Measurements from ENCODE around the gene MME.

The MME gene

GRCh38 chr3:155230382-155230781 lies 150.3 kb downstream of the MME start:
- Histone ChIP-seq H3K9me3 (replicated peaks in 1 of 2; ENCODE audit: control insufficient read depth in 2 of 2, insufficient read depth in 1 of 2, low read depth in 1 of 2, low read length in 2 of 2) (no peaks in the 10 kb centered on the region), H3K4me3 (ENCODE audit: low read length in 2 of 2) (no peak overlapping the region)

GRCh38 chr3:155231792-155232191 lies 151.7 kb downstream of the MME start:
- no peak overlapping the region for H3K23ac ChIP-seq (ENCODE audit: low read depth, low read length, poor library complexity)
- H3K4me3 ChIP-seq (ENCODE audit: low read length in 2 of 2): peak overlapping the region in 1 of 2 donors; percentile 66
- H3K27ac ChIP-seq (replicated peaks; ENCODE audit: low read length): no peak overlapping the region
- no CpG with 5 or more reads among the region's 2 CpGs for WGBS, 2 donors (ENCODE audit: extremely low coverage in 2 of 2, insufficient read length in 2 of 2, insufficient replicate concordance in 1 of 2)
- no peaks in the 10 kb centered on the region for H3K9me3 ChIP-seq (replicated peaks in 1 of 2; ENCODE audit: control insufficient read depth in 2 of 2, insufficient read depth in 1 of 2, low read depth in 1 of 2, low read length in 2 of 2)
- no peak overlapping the region for H4K8ac ChIP-seq (ENCODE audit: low read depth, low read length)
- H2BK120ac ChIP-seq (ENCODE audit: low read depth, low read length): no peak overlapping the region
- no peak overlapping the region for H2BK5ac ChIP-seq (ENCODE audit: low read length)
- no peaks in the 10 kb centered on the region for H3K27me3 ChIP-seq (ENCODE audit: control insufficient read depth in 3 of 3, insufficient read depth in 3 of 3, low read depth in 1 of 3, low read length in 3 of 3)
- H2BK12ac ChIP-seq (ENCODE audit: low read length): no peak overlapping the region
- H3K79me1 ChIP-seq (ENCODE audit: low read depth, low read length): no peaks in the 10 kb centered on the region
- no peaks in the 10 kb centered on the region for H3K36me3 ChIP-seq (replicated peaks in 1 of 2; ENCODE audit: control insufficient read depth in 2 of 2, insufficient read depth in 2 of 2, low read length in 2 of 2)
- no peak overlapping the region for H2AFZ ChIP-seq (ENCODE audit: low read length)
- no peak overlapping the region for H3K18ac ChIP-seq (ENCODE audit: low read length)
- no peak overlapping the region for H3K14ac ChIP-seq (ENCODE audit: low read length)
- no peaks in the 10 kb centered on the region for H3K4me1 ChIP-seq (ENCODE audit: control insufficient read depth in 2 of 2, insufficient read depth in 1 of 2, low read depth in 1 of 2, low read length in 2 of 2)
- H3K4me2 ChIP-seq (ENCODE audit: insufficient read depth, low read length, poor library complexity, severe bottlenecking): no peak overlapping the region
- H2AK5ac ChIP-seq (ENCODE audit: low read depth, low read length): no peak overlapping the region
- no peak overlapping the region for H2BK15ac ChIP-seq (ENCODE audit: low read length)
- H4K91ac ChIP-seq (ENCODE audit: low read depth, low read length, poor library complexity): no peak overlapping the region
- H3K9ac ChIP-seq (ENCODE audit: low read depth, low read length, poor library complexity): no peak overlapping the region
- H3K4ac ChIP-seq (ENCODE audit: low read length): no peak overlapping the region
- no peak for DNase-seq (ENCODE audit: low spot score)

More at GRCh38 chr3:155230382-155230781, 150.3 kb downstream of the MME start:
- no peak overlapping the region for H4K91ac ChIP-seq (ENCODE audit: low read depth, low read length, poor library complexity)
- H3K27me3 ChIP-seq (ENCODE audit: control insufficient read depth in 3 of 3, insufficient read depth in 3 of 3, low read depth in 1 of 3, low read length in 3 of 3): no peaks in the 10 kb centered on the region
- no peak overlapping the region for H3K4me2 ChIP-seq (ENCODE audit: insufficient read depth, low read length, poor library complexity, severe bottlenecking)
- H3K4ac ChIP-seq (ENCODE audit: low read length): no peak overlapping the region
- H2AFZ ChIP-seq (ENCODE audit: low read length): no peak overlapping the region
- H2BK120ac ChIP-seq (ENCODE audit: low read depth, low read length): no peak overlapping the region
- no peaks in the 10 kb centered on the region for H3K79me1 ChIP-seq (ENCODE audit: low read depth, low read length)
- H2BK15ac ChIP-seq (ENCODE audit: low read length): no peak overlapping the region
- no peaks in the 10 kb centered on the region for H3K36me3 ChIP-seq (replicated peaks in 1 of 2; ENCODE audit: control insufficient read depth in 2 of 2, insufficient read depth in 2 of 2, low read length in 2 of 2)
- no peak for DNase-seq (ENCODE audit: low spot score)
- no peak overlapping the region for H3K23ac ChIP-seq (ENCODE audit: low read depth, low read length, poor library complexity)
- no peaks in the 10 kb centered on the region for H3K4me1 ChIP-seq (ENCODE audit: control insufficient read depth in 2 of 2, insufficient read depth in 1 of 2, low read depth in 1 of 2, low read length in 2 of 2)
- no peak overlapping the region for H2AK5ac ChIP-seq (ENCODE audit: low read depth, low read length)
- H3K18ac ChIP-seq (ENCODE audit: low read length): no peak overlapping the region
- H3K9ac ChIP-seq (ENCODE audit: low read depth, low read length, poor library complexity): no peak overlapping the region
- H3K14ac ChIP-seq (ENCODE audit: low read length): no peak overlapping the region
- H3K27ac ChIP-seq (replicated peaks; ENCODE audit: low read length): no peak overlapping the region
- H2BK12ac ChIP-seq (ENCODE audit: low read length): no peak overlapping the region
- H2BK5ac ChIP-seq (ENCODE audit: low read length): no peak overlapping the region
- H4K8ac ChIP-seq (ENCODE audit: low read depth, low read length): no peak overlapping the region

GRCh38 chr3:155232605-155233004 lies 152.5 kb downstream of the MME start:
- DNase-seq (ENCODE audit: low spot score): no peak
- no CpG with 5 or more reads among the region's 3 CpGs for WGBS, 2 donors (ENCODE audit: extremely low coverage in 2 of 2, insufficient read length in 2 of 2, insufficient replicate concordance in 1 of 2)
- no peak overlapping the region for H2BK5ac ChIP-seq (ENCODE audit: low read length)

GRCh38 chr3:155233213-155233612 lies 153.1 kb downstream of the MME start:
- no peak overlapping the region for H3K4ac ChIP-seq (ENCODE audit: low read length)
- H3K9ac ChIP-seq (ENCODE audit: low read depth, low read length, poor library complexity): no peak overlapping the region
- no peaks in the 10 kb centered on the region for H3K36me3 ChIP-seq (replicated peaks in 1 of 2; ENCODE audit: control insufficient read depth in 2 of 2, insufficient read depth in 2 of 2, low read length in 2 of 2)
- H2BK12ac ChIP-seq (ENCODE audit: low read length): no peak overlapping the region
- no peak overlapping the region for H4K91ac ChIP-seq (ENCODE audit: low read depth, low read length, poor library complexity)
- no peak overlapping the region for H4K8ac ChIP-seq (ENCODE audit: low read depth, low read length)
- H3K4me2 ChIP-seq (ENCODE audit: insufficient read depth, low read length, poor library complexity, severe bottlenecking): no peak overlapping the region
- H2BK5ac ChIP-seq (ENCODE audit: low read length): no peak overlapping the region
- no peaks in the 10 kb centered on the region for H3K4me1 ChIP-seq (ENCODE audit: control insufficient read depth in 2 of 2, insufficient read depth in 1 of 2, low read depth in 1 of 2, low read length in 2 of 2)
- no CpG with 5 or more reads among the region's 2 CpGs for WGBS, 2 donors (ENCODE audit: extremely low coverage in 2 of 2, insufficient read length in 2 of 2, insufficient replicate concordance in 1 of 2)
- no peaks in the 10 kb centered on the region for H3K79me1 ChIP-seq (ENCODE audit: low read depth, low read length)
- DNase-seq (ENCODE audit: low spot score): no peak
- H3K23ac ChIP-seq (ENCODE audit: low read depth, low read length, poor library complexity): no peak overlapping the region
- H3K14ac ChIP-seq (ENCODE audit: low read length): no peak overlapping the region
- no peak overlapping the region for H2AK5ac ChIP-seq (ENCODE audit: low read depth, low read length)
- no peak overlapping the region for H2BK120ac ChIP-seq (ENCODE audit: low read depth, low read length)
- H2AFZ ChIP-seq (ENCODE audit: low read length): no peak overlapping the region
- H3K27ac ChIP-seq (replicated peaks; ENCODE audit: low read length): no peak overlapping the region
- H3K27me3 ChIP-seq (ENCODE audit: control insufficient read depth in 3 of 3, insufficient read depth in 3 of 3, low read depth in 1 of 3, low read length in 3 of 3): no peaks in the 10 kb centered on the region
- no peak overlapping the region for H2BK15ac ChIP-seq (ENCODE audit: low read length)
- H3K4me3 ChIP-seq (ENCODE audit: low read length in 2 of 2): no peak overlapping the region
- no peak overlapping the region for H3K18ac ChIP-seq (ENCODE audit: low read length)
- no peaks in the 10 kb centered on the region for H3K9me3 ChIP-seq (replicated peaks in 1 of 2; ENCODE audit: control insufficient read depth in 2 of 2, insufficient read depth in 1 of 2, low read depth in 1 of 2, low read length in 2 of 2)

More at GRCh38 chr3:155232605-155233004, 152.5 kb downstream of the MME start:
- H2BK12ac ChIP-seq (ENCODE audit: low read length): no peak overlapping the region
- H3K79me1 ChIP-seq (ENCODE audit: low read depth, low read length): no peaks in the 10 kb centered on the region
- no peaks in the 10 kb centered on the region for H3K27me3 ChIP-seq (ENCODE audit: control insufficient read depth in 3 of 3, insufficient read depth in 3 of 3, low read depth in 1 of 3, low read length in 3 of 3)
- no peak overlapping the region for H3K9ac ChIP-seq (ENCODE audit: low read depth, low read length, poor library complexity)
- no peak overlapping the region for H4K8ac ChIP-seq (ENCODE audit: low read depth, low read length)
- no peak overlapping the region for H2BK120ac ChIP-seq (ENCODE audit: low read depth, low read length)
- H3K36me3 ChIP-seq (replicated peaks in 1 of 2; ENCODE audit: control insufficient read depth in 2 of 2, insufficient read depth in 2 of 2, low read length in 2 of 2): no peaks in the 10 kb centered on the region
- H3K23ac ChIP-seq (ENCODE audit: low read depth, low read length, poor library complexity): no peak overlapping the region
- H3K4me3 ChIP-seq (ENCODE audit: low read length in 2 of 2): no peak overlapping the region
- no peak overlapping the region for H2AFZ ChIP-seq (ENCODE audit: low read length)
- no peak overlapping the region for H3K18ac ChIP-seq (ENCODE audit: low read length)
- no peak overlapping the region for H3K4me2 ChIP-seq (ENCODE audit: insufficient read depth, low read length, poor library complexity, severe bottlenecking)
- no peak overlapping the region for H4K91ac ChIP-seq (ENCODE audit: low read depth, low read length, poor library complexity)
- H3K14ac ChIP-seq (ENCODE audit: low read length): no peak overlapping the region
- H3K4me1 ChIP-seq (ENCODE audit: control insufficient read depth in 2 of 2, insufficient read depth in 1 of 2, low read depth in 1 of 2, low read length in 2 of 2): no peaks in the 10 kb centered on the region
- H3K4ac ChIP-seq (ENCODE audit: low read length): no peak overlapping the region
- H3K27ac ChIP-seq (replicated peaks; ENCODE audit: low read length): no peak overlapping the region
- H3K9me3 ChIP-seq (replicated peaks in 1 of 2; ENCODE audit: control insufficient read depth in 2 of 2, insufficient read depth in 1 of 2, low read depth in 1 of 2, low read length in 2 of 2): no peaks in the 10 kb centered on the region
- H2AK5ac ChIP-seq (ENCODE audit: low read depth, low read length): no peak overlapping the region
- H2BK15ac ChIP-seq (ENCODE audit: low read length): no peak overlapping the region
